ENCODE results near the gene PRKCZ. TPM values are rescaled to one million over a fixed set of nuclear protein-coding genes. Genes with fewer than 3 reads are reported as not detected.

PRKCZ gene
- total RNA-seq, 3 donors from 2014 or later (not counting 1 experiment from before 2014, with no cell fraction given): 25.1 to 37.1 (median 30.5) TPM

DNA sequence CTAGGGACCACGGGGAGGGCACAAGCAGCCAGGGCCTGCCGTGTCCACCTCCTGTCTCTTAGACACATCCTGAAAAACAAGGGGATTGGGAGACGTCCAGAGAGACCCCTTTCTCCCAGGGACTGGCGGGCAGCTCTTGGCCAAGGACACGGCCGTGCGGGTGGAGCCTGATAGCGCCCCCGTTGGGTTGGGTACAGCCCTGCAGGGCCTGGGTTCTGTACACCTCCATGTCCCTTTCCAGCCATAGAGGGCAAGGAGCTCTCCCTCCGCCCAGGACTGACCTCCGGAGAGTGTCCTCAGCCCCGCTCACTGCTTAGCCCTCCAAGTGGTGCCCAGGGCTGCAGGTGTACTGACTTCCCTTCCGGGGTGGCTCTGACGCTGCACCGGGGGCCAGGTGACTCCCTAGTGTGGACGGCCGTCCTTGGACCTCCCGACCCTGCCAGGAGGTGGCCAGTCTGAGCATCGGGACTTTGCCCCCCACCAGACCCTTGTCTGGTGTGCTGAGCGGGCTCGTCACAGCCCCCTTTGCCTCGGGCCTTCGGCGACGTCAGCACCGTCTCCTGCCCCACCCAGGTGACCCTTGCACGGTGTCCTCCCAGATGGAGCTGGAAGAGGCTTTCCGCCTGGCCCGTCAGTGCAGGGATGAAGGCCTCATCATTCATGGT is 5.8 kb downstream of the PRKCZ start:
- Mint-ChIP-seq H3K9me3 (no peaks in the 10 kb centered on the region), H3K4me3 (no peak overlapping the region), H3K36me3 (no peaks in the 10 kb centered on the region), H3K27ac (no peak overlapping the region), H3K4me1 (peaks cover 0 to 13% of the 10 kb centered on the region in 2 donors), H3K27me3 (ENCODE audit: low read depth in 2 of 2) (no peaks in the 10 kb centered on the region)
- intact Hi-C loops (cut with micrococcal nuclease): no loop called here
- peaks cover 9% of the 10 kb centered on the region for H3K4me1 ChIP-seq (ENCODE audit: control insufficient read depth, insufficient read depth, low read length)
- no peak overlapping the region for H3K4me3 ChIP-seq (ENCODE audit: low read length)
- 96% methylated on average over 29 of the region's 29 CpGs for WGBS (ENCODE audit: insufficient coverage)
- H3K9me3 ChIP-seq (ENCODE audit: control insufficient read depth, insufficient read depth, low read length): no peaks in the 10 kb centered on the region
- peaks cover 14% of the 10 kb centered on the region for H3K36me3 ChIP-seq (ENCODE audit: control insufficient read depth, insufficient read depth, low read length)
- TF ChIP-seq, protein P1, sequence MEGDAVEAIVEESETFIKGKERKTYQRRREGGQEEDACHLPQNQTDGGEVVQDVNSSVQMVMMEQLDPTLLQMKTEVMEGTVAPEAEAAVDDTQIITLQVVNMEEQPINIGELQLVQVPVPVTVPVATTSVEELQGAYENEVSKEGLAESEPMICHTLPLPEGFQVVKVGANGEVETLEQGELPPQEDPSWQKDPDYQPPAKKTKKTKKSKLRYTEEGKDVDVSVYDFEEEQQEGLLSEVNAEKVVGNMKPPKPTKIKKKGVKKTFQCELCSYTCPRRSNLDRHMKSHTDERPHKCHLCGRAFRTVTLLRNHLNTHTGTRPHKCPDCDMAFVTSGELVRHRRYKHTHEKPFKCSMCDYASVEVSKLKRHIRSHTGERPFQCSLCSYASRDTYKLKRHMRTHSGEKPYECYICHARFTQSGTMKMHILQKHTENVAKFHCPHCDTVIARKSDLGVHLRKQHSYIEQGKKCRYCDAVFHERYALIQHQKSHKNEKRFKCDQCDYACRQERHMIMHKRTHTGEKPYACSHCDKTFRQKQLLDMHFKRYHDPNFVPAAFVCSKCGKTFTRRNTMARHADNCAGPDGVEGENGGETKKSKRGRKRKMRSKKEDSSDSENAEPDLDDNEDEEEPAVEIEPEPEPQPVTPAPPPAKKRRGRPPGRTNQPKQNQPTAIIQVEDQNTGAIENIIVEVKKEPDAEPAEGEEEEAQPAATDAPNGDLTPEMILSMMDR (IDR thresholded peaks at IDR 0.05): no peak
- no peak for DNase-seq
- H3K27ac ChIP-seq (ENCODE audit: low read length): no peak overlapping the region
- no peaks in the 10 kb centered on the region for H3K27me3 ChIP-seq (ENCODE audit: control insufficient read depth, insufficient read depth, low read length)
- ATAC-seq: no peak

DNA sequence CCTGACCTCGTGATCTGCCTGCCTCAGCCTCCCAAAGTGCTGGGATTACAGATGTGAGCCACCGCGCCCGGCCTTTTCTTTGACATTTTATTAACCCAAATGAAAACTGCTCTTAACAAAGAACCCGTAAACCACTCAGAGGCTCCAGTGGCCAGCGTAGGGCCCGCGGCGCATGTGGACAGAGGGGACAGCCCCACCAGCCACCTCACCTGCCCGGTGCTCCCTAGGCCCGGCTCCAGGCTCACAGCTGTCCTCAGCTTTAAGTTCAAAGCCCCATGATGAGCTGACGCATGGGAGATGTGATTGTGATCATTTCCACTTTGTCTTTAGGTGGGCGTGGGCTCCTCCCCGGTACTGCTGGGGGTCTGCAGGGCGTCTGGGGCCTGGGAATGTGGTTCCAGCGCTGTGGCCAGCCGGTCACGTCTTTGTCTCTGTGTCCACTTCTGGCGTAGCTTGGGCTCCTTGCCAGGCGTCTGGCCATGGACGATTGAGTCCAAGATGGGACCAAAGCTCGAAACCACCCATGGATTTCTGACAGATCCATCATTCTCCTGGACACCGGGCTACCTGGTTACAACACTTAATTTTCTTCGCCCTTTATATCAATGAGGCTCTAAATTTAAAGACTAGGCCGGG is 6.9 kb downstream of the PRKCZ start:
- Mint-ChIP-seq H3K27me3 (ENCODE audit: low read depth in 2 of 2) (no peaks in the 10 kb centered on the region), H3K4me3 (no peak overlapping the region), H3K27ac (no peak overlapping the region), H3K36me3 (no peaks in the 10 kb centered on the region), H3K9me3 (no peaks in the 10 kb centered on the region), H3K4me1 (peaks cover 0 to 13% of the 10 kb centered on the region in 2 donors)
- peaks cover 14% of the 10 kb centered on the region for H3K36me3 ChIP-seq (ENCODE audit: control insufficient read depth, insufficient read depth, low read length)
- WGBS (ENCODE audit: insufficient coverage): 96% methylated on average over 25 of the region's 25 CpGs
- DNase-seq (no peak), ATAC-seq (no peak)
- TF ChIP-seq, protein P1 (IDR thresholded peaks at IDR 0.05): no peak
- no peak overlapping the region for H3K27ac ChIP-seq (ENCODE audit: low read length)
- peaks cover 11% of the 10 kb centered on the region for H3K4me1 ChIP-seq (ENCODE audit: control insufficient read depth, insufficient read depth, low read length)
- intact Hi-C loops (cut with micrococcal nuclease): no loop called here
- no peaks in the 10 kb centered on the region for H3K9me3 ChIP-seq (ENCODE audit: control insufficient read depth, insufficient read depth, low read length)
- no peaks in the 10 kb centered on the region for H3K27me3 ChIP-seq (ENCODE audit: control insufficient read depth, insufficient read depth, low read length)
- no peak overlapping the region for H3K4me3 ChIP-seq (ENCODE audit: low read length)

DNA sequence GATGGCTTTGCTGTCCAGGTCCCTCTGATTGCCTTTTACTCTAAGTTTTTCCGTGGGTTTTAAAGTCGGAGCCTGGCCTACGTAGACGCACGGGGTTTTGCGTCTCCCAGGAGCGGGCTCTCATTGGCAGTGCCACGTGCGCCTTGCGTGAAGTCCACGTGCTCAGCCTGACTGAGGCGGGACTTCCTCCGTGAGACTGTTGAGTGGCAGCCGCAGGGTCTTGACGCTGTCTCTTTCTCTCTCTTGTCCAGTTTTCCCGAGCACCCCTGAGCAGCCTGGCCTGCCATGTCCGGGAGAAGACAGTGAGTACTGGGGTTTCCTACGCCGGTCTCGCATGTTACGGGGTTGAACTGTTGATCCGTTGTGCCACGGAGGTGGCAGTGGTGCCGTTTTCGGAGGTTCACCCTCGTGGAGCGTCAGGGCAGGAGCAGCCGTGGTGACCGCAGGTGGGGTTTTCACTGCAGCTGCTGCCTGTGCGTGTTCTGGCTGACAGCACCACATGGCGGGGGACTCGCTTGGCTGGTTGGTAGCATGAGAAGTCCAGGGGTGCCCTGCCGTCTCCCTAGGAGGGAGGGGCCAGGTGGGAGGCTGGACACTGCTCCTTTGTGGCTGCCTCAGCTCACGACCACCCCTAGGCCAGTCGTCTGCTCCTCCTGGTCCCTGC is 9.2 kb downstream of the PRKCZ start:
- Histone ChIP-seq H3K4me3 (ENCODE audit: low read length) (no peak overlapping the region), H3K4me1 (ENCODE audit: control insufficient read depth, insufficient read depth, low read length) (peaks cover 11% of the 10 kb centered on the region), H3K36me3 (ENCODE audit: control insufficient read depth, insufficient read depth, low read length) (peaks cover 14% of the 10 kb centered on the region), H3K9me3 (ENCODE audit: control insufficient read depth, insufficient read depth, low read length) (no peaks in the 10 kb centered on the region), H3K27me3 (ENCODE audit: control insufficient read depth, insufficient read depth, low read length) (no peaks in the 10 kb centered on the region), H3K27ac (ENCODE audit: low read length) (no peak overlapping the region)
- intact Hi-C loops (cut with micrococcal nuclease): no loop called here
- Mint-ChIP-seq H3K27me3 (ENCODE audit: low read depth in 2 of 2) (no peaks in the 10 kb centered on the region), H3K4me1 (peaks cover 0 to 13% of the 10 kb centered on the region in 2 donors), H3K9me3 (no peaks in the 10 kb centered on the region), H3K27ac (no peak overlapping the region), H3K36me3 (no peaks in the 10 kb centered on the region), H3K4me3 (no peak overlapping the region)
- TF ChIP-seq, protein P1 (IDR thresholded peaks at IDR 0.05): no peak
- no peak for DNase-seq
- WGBS (ENCODE audit: insufficient coverage): 92% methylated on average over 35 of the region's 35 CpGs
- ATAC-seq: no peak
